AG08395 (cell line): Measurements from ENCODE around the gene MED31.
A peak's percentile ranks its signal among the peaks of the same experiment; 100 is the strongest.
"Not testable (repeated sequence)": the region's sequence is repeated elsewhere in the genome, so short reads cannot be mapped to it uniquely, and the experiment has no call there.

Experiments
- DNase-seq: peaks from one replicate; pipeline ENCODE4 v3.0.0; 2012; ENCODE audit warnings: mixed read lengths, low spot score

MED31 gene

GRCh38 chr17:6651354-6651918 lies at the start of gene MED31, which contains the start of gene C17orf100:
MED31 (minus strand) TSS chr17:6651605; CDS start chr17:6651528, 77 bp downstream.
C17orf100 (plus strand) TSS chr17:6651762; CDS start chr17:6651914, 152 bp downstream.
- peak; percentile 99 for DNase-seq

- no peak for DNase-seq
These were observed 49.5 kb upstream of the MED31 start for GRCh38 chr17:6700948-6701307.

GRCh38 chr17:6699997-6700947 lies 48.9 kb upstream of the MED31 start:
- no peak for DNase-seq

GRCh38 chr17:6698004-6698403 lies 46.6 kb upstream of the MED31 start:
- DNase-seq = no peak

GRCh38 chr17:6696906-6697305 lies 45.5 kb upstream of the MED31 start:
- no peak for DNase-seq

GRCh38 chr17:6695565-6695964 lies 44.2 kb upstream of the MED31 start:
- no peak for DNase-seq

- no peak for DNase-seq
These were observed 43.6 kb upstream of the MED31 start for GRCh38 chr17:6695051-6695450.

- DNase-seq = not testable (repeated sequence)
These were observed 40.6 kb upstream of the MED31 start for GRCh38 chr17:6691958-6692357.

- no peak for DNase-seq
These were observed 40.1 kb upstream of the MED31 start for GRCh38 chr17:6691546-6691945.

GRCh38 chr17:6690641-6691040 lies 39.2 kb upstream of the MED31 start:
- DNase-seq = no peak

GRCh38 chr17:6688944-6689343 lies 37.5 kb upstream of the MED31 start:
- no peak for DNase-seq

- no peak for DNase-seq
These were observed 34.6 kb upstream of the MED31 start for GRCh38 chr17:6686026-6686425.

GRCh38 chr17:6684881-6685767 lies 33.7 kb upstream of the MED31 start:
- DNase-seq = no peak

GRCh38 chr17:6684460-6684783 lies 33.0 kb upstream of the MED31 start:
- DNase-seq = no peak

- DNase-seq = no peak
These were observed 32.5 kb upstream of the MED31 start for GRCh38 chr17:6683730-6684459.

- no peak for DNase-seq
These were observed 31.8 kb upstream of the MED31 start for GRCh38 chr17:6683081-6683684.

- no peak for DNase-seq
These were observed 30.9 kb upstream of the MED31 start for GRCh38 chr17:6682339-6682738.

GRCh38 chr17:6681671-6682070 lies 30.3 kb upstream of the MED31 start:
- no peak for DNase-seq

GRCh38 chr17:6681176-6681575 lies 29.8 kb upstream of the MED31 start:
- DNase-seq = no peak

GRCh38 chr17:6679241-6679640 lies 27.8 kb upstream of the MED31 start:
- no peak for DNase-seq

GRCh38 chr17:6677946-6678345 lies 26.5 kb upstream of the MED31 start:
- DNase-seq = no peak
